A172 (cell line): ENCODE data around the gene EML6. TPM values are rescaled to one million over a fixed set of nuclear protein-coding genes. Genes with fewer than 3 reads are reported as not detected.
"Not testable (repeated sequence)": the region's sequence is repeated elsewhere in the genome, so short reads cannot be mapped to it uniquely, and the experiment has no call there.

Experiments used
- DNase-seq: peaks from one replicate; pipeline ENCODE4 v3.0.0-alpha.2; 2015; ENCODE audit warnings: low spot score
- total RNA-seq: library from RNA; depleted of rRNA; stranded (reverse); fragments of >200 nt; shearing (Covaris generic); gene quantifications from 2 replicates; pipeline ENCODE4 v1.2.3, GENCODE V29; 2014

EML6 gene
- total RNA-seq, 1 experiment from 2014 or later = 0.67 TPM

- DNase-seq = no peak
These were observed 121.6 kb downstream of the EML6 start for GRCh38 chr2:54845094-54845493.

- no peak for DNase-seq
These were observed 122.1 kb downstream of the EML6 start for GRCh38 chr2:54845514-54845913.

- no peak for DNase-seq
These were observed 127.0 kb downstream of the EML6 start for GRCh38 chr2:54850171-54851122.

GRCh38 chr2:54853616-54854310 lies 130.3 kb downstream of the EML6 start:
- no peak for DNase-seq

- DNase-seq = peak; percentile 34
These were observed 132.0 kb downstream of the EML6 start for GRCh38 chr2:54855434-54855833.

- DNase-seq = peak; percentile 24
These were observed 134.7 kb downstream of the EML6 start for GRCh38 chr2:54858021-54858681.

- no peak for DNase-seq
These were observed 136.0 kb downstream of the EML6 start for GRCh38 chr2:54859416-54859815.

- peak; percentile 98 for DNase-seq
These were observed 136.7 kb downstream of the EML6 start for GRCh38 chr2:54859997-54860701.

GRCh38 chr2:54862229-54862628 lies 138.8 kb downstream of the EML6 start:
- DNase-seq = no peak

- no peak for DNase-seq
These were observed 139.3 kb downstream of the EML6 start for GRCh38 chr2:54862742-54863141.

- no peak for DNase-seq
These were observed 140.2 kb downstream of the EML6 start for GRCh38 chr2:54863660-54864059.

GRCh38 chr2:54864096-54864495 lies 140.6 kb downstream of the EML6 start:
- no peak for DNase-seq

- DNase-seq = no peak
These were observed 141.3 kb downstream of the EML6 start for GRCh38 chr2:54864727-54865126.

GRCh38 chr2:54866179-54866578 lies 142.7 kb downstream of the EML6 start:
- no peak for DNase-seq

GRCh38 chr2:54866868-54867267 lies 143.4 kb downstream of the EML6 start:
- DNase-seq = no peak

- no peak for DNase-seq
These were observed 144.0 kb downstream of the EML6 start for GRCh38 chr2:54867457-54867856.

GRCh38 chr2:54871457-54872107 lies 148.1 kb downstream of the EML6 start:
- DNase-seq = no peak

- DNase-seq = no peak
These were observed 149.3 kb downstream of the EML6 start for GRCh38 chr2:54872780-54873179.

- not testable (repeated sequence) for DNase-seq
These were observed 149.8 kb downstream of the EML6 start for GRCh38 chr2:54873236-54873635.

GRCh38 chr2:54876764-54877163 lies 153.3 kb downstream of the EML6 start:
- no peak for DNase-seq

- DNase-seq = no peak
These were observed 154.7 kb downstream of the EML6 start for GRCh38 chr2:54878182-54878581.
